Measurements from ENCODE around the gene SKIC8.
"Not testable (repeated sequence)": the region's sequence is repeated elsewhere in the genome, so short reads cannot be mapped to it uniquely, and the experiment has no call there.

SKIC8 gene

GRCh38 chr15:78263351-78263781 lies 36.0 kb downstream of the SKIC8 start:
- in situ Hi-C loops (cut with MboI; ENCODE audit: low sequenced_read_pairs) = no loop called here

- in situ Hi-C loops (cut with MboI; ENCODE audit: low sequenced_read_pairs) = no loop called here
Measured at GRCh38 chr15:78261062-78261461, 38.3 kb downstream of the SKIC8 start.

DNA sequence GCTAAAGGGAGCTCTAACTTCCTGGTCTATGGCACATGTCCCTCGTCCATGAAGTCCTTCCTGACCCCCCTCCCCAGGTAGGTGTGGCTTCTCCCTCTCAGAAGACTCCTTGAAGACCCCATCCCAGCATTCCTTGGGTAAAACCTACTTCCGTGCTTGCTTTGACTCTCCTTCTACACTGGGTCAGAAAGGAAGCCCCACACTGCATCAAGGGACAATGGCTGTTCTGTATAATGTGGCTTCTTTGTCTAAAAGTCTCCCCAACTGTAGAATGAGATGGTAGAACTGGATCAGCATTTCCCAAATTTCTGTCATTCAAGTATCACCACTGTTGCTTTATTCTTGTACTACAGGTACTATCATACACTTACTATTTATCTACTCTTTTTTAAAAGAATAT lies 38.9 kb downstream of the SKIC8 start:
- in situ Hi-C loops (cut with MboI; ENCODE audit: low sequenced_read_pairs) = no loop called here

DNA sequence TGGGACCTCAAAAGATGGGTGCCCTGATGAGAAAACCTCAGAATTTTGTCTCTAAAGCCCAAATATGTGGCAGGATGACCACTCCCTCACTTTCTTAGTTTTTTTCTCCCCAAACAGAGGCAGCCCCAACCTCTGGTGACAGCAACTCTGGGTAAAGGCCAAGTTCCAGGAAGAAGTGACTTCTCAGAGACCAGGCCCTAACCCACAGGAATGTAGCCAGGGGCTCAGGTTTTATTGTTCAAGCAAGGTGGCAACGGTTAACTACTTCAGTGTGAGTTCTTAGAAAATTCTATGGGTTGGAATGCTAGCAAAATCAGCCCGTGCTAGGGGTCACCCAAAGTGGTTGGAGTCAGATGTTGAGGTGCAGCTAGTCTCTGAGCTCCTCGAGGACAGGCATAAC lies 40.2 kb downstream of the SKIC8 start:
- in situ Hi-C loops (cut with MboI; ENCODE audit: low sequenced_read_pairs) = no loop called here

DNA sequence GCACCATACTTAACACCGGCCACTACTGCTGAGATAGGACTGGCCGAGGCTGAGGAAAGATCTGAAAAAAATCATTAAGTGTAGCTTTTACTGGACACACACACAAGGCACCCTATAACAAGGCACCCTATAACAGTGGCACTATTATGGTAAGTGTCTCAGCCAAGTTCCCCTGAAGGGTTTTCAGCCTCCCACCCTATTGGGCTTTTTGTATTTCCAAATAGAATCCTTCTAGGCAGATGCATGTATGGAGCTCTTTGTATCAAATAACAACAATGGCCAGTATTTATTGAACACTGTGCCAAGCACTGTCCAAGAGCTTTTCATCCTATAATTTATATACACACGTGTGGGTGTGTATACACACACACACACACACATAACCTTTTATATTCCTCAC lies 41.7 kb downstream of the SKIC8 start:
- in situ Hi-C loops (cut with MboI; ENCODE audit: low sequenced_read_pairs) = no loop called here

DNA sequence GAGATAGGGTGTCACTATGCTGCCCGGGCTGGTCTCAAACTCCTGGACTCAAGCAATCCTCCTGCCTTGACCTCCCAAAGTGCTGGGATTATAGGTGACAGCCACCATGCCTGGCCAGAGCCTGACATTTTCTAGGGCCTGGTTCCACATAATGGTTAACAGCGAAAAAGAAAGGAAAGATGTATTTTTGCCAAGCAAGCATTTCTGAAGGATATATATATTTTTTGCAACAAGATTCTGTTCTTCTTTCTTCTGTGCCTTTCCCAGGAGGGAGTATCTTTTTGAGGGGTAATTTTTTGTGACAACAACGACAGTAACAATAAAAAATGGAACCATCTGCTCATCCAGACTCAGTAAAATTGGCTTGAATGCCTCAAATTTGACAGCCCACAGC lies 43.4 kb downstream of the SKIC8 start:
- in situ Hi-C loops (cut with MboI; ENCODE audit: low sequenced_read_pairs) = no loop called here

DNA sequence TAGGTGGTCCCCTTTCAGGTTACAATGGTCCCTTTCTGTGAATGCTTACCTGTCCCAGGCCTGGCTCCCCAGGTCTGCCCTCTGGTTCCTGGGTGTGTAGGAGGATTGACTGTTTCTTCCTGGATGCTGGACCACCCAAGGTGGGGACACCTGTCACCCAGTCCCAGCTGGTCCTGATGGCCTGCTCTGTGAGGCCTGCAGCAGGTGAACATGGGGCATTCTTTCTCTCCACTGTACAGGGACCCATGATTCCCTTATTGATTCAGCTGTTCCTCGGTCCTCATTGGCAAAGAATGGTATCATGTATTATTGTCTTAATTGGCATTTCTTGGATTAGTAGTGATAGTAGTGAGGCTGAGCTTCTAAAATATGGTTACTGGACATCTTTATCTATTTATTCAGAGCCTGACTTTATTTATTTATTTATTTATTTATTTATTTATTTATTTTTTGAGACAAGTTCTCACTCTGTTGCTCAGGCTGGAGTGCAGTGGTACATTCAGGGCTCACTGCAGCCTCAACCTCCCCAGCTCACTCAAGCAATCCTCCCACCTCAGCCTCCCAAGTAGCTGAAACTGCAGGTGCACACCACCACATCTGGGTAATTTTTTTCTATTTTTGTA lies 43.9 kb downstream of the SKIC8 start:
- in situ Hi-C loops (cut with MboI; ENCODE audit: low sequenced_read_pairs) = no loop called here

DNA sequence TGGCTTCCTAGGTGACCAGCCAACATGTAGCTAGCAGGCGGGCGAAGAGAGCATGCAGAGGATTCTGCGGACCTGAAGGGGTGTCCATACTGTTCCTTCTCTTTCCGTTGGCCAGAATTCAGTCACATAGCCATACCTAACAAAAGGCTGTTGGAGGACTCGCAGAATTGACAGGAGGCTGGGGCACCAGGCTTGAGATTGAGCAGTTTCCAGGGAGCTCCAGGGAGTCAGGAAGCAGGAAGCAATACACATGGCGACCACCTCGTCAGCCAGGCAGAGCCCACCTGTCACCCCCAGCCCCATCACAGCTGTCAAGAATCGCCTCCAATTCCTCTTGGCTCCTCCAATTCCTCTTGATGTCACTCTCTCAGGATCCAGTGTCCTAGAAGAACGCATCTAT lies 48.3 kb downstream of the SKIC8 start:
- in situ Hi-C loops (cut with MboI; ENCODE audit: low sequenced_read_pairs) = no loop called here

- in situ Hi-C loops (cut with MboI; ENCODE audit: low sequenced_read_pairs) = no loop called here
Measured at GRCh38 chr15:78249131-78249530, 50.3 kb downstream of the SKIC8 start.

- in situ Hi-C loops (cut with MboI; ENCODE audit: low sequenced_read_pairs) = no loop called here
Measured at GRCh38 chr15:78247911-78248310, 51.5 kb downstream of the SKIC8 start.

DNA sequence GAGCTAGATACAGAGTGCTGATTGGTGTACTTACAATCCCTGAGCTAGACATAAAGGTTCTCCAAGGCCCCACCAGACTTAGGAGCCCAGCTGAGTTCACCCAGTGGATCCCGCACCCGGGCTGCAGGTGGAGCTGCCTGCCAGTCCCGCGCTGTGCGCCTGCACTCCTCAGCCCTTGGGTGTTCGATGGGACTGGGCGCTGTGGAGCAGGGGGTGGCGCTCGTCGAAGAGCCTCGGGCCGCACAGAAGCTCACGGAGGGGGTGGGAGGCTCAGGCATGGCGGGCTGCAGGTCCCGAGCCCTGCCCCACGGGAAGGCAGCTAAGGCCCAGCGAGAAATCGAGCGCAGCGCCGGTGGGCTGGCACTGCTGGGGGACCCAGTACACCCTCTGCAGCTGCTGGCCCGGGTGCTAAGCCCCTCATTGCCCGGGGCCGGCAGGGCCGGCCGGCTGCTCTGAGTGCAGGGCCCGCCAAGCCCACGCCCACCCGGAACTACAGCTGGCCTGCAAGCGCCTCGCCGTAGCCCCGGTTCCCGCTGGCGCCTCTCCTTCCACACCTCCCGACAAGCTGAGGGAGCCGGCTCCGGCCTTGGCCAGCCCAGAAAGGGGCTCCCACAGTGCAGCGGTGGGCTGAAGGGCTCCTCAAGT lies 53.3 kb downstream of the SKIC8 start:
- in situ Hi-C loops (cut with MboI; ENCODE audit: low sequenced_read_pairs) = not testable (repeated sequence)

GRCh38 chr15:78245392-78245791 lies 54.0 kb downstream of the SKIC8 start:
- in situ Hi-C loops (cut with MboI; ENCODE audit: low sequenced_read_pairs) = not testable (repeated sequence)

- in situ Hi-C loops (cut with MboI; ENCODE audit: low sequenced_read_pairs) = no loop called here
Measured at GRCh38 chr15:78244893-78245292, 54.5 kb downstream of the SKIC8 start.

- in situ Hi-C loops (cut with MboI; ENCODE audit: low sequenced_read_pairs) = no loop called here
Measured at GRCh38 chr15:78244101-78244500, 55.3 kb downstream of the SKIC8 start.

DNA sequence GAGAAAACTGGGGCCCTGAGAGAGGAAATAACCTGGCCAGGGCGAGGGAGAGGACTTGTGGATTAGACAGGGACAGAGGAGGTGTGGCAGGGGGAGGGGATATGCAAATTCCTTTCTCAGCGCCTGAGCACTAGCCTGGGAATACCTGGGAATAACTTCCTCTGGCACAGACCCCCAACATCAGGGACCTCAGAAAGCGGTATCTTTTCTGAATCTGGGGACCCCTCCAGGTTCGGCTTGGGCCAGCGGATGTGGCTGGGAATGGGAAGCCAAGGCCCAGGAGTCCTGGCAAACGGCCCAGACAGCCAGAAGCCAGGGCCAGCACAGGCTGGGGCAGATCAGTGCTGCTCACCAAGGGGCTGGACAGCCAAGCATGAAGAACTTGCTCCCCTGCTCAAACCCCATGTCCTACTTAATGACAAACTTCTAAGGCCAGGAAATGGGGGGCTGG lies 55.9 kb downstream of the SKIC8 start:
- in situ Hi-C loops (cut with MboI; ENCODE audit: low sequenced_read_pairs) = no loop called here

- in situ Hi-C loops (cut with MboI; ENCODE audit: low sequenced_read_pairs) = no loop called here
Measured at GRCh38 chr15:78243058-78243457, 56.4 kb downstream of the SKIC8 start.

- in situ Hi-C loops (cut with MboI; ENCODE audit: low sequenced_read_pairs) = no loop called here
Measured at GRCh38 chr15:78242128-78242527, 57.3 kb downstream of the SKIC8 start.

- in situ Hi-C loops (cut with MboI; ENCODE audit: low sequenced_read_pairs) = no loop called here
Measured at GRCh38 chr15:78241017-78241416, 58.4 kb downstream of the SKIC8 start.

- in situ Hi-C loops (cut with MboI; ENCODE audit: low sequenced_read_pairs) = loop anchor here (10.0 kb wide), 2 partner anchors 125 to 275 kb away; no protein-coding TSS in a partner anchor
Measured at GRCh38 chr15:78239811-78240210, 59.6 kb downstream of the SKIC8 start.

- in situ Hi-C loops (cut with MboI; ENCODE audit: low sequenced_read_pairs) = loop anchor here (10.0 kb wide), 2 partner anchors 122 to 272 kb away; no protein-coding TSS in a partner anchor
Measured at GRCh38 chr15:78237146-78237545, 62.3 kb downstream of the SKIC8 start.

GRCh38 chr15:78236491-78236890 lies 62.9 kb downstream of the SKIC8 start:
- in situ Hi-C loops (cut with MboI; ENCODE audit: low sequenced_read_pairs) = loop anchor here (10.0 kb wide), 2 partner anchors 122 to 272 kb away; no protein-coding TSS in a partner anchor

DNA sequence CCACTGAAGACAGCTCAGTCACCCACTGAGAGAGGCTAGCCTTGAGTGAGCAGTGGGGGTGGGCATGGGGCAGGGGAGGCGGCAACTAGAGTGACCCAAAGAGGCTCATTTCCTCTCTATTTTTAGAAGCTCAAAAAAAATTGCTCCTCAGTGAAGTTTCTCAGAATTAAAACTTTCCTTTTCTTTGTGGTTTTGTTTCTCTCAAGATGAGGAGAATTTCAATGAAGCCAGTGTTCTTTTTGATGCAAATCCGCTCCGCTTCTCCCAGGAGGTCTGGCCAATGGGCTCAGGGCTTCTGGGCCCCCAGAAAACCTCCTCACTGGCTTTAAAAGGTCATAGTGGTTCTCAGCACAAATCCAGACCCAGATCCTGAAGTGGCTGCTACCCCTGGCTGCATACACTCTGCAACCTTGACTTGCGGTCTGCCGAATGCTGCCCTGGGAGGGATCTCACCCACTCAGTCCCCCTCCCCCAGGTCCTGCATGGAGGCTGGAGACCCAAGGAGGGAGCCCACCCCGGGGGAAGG lies 64.8 kb downstream of the SKIC8 start, which contains the start of gene ACSBG1:
TSS of gene ACSBG1 (minus strand) at position 51 of the 526 bp plus-strand sequence. CDS start 64 bp downstream, outside the sequence.
- in situ Hi-C loops (cut with MboI; ENCODE audit: low sequenced_read_pairs) = loop anchor here (10.0 kb wide), 2 partner anchors 120 to 270 kb away; no protein-coding TSS in a partner anchor

Data from HL-60/S4 (cell line).